Neuronal stem cell (in vitro differentiated cells): ENCODE results near the gene FAM107B.

Experiments used
- DNase-seq: peaks from one replicate; pipeline ENCODE4 v3.0.0-alpha.2; 2013; ENCODE audit warnings: low spot score
- H2AFZ ChIP-seq: one replicate; pipeline ENCODE4 v1.6.1; 2013; ENCODE audit warnings: mild to moderate bottlenecking, low read length, inconsistent platforms
- H2AK5ac ChIP-seq: 2 replicates; pipeline ENCODE4 v1.6.1; 2013; ENCODE audit warnings: low read depth, mild to moderate bottlenecking, inconsistent platforms, low read length, moderate library complexity, mixed read lengths
- H2BK120ac ChIP-seq: 2 replicates; pipeline ENCODE4 v1.6.1; 2013; ENCODE audit warnings: low read depth, mild to moderate bottlenecking, inconsistent platforms, low read length, moderate library complexity, mixed read lengths
- H2BK12ac ChIP-seq: one replicate; pipeline ENCODE4 v1.6.1; 2013; ENCODE audit warnings: low read length, inconsistent platforms
- H2BK15ac ChIP-seq: 2 replicates; pipeline ENCODE4 v1.6.1; 2013; ENCODE audit warnings: mild to moderate bottlenecking, low read length, inconsistent platforms, mixed read lengths
- H2BK5ac ChIP-seq: one replicate; pipeline ENCODE4 v1.6.1; 2013; ENCODE audit warnings: inconsistent platforms, mild to moderate bottlenecking, low read length, moderate library complexity
- H3K14ac ChIP-seq: one replicate; pipeline ENCODE4 v1.6.1; 2013; ENCODE audit warnings: low read length, inconsistent platforms
- H3K18ac ChIP-seq: 2 replicates; pipeline ENCODE4 v1.6.1; 2013; ENCODE audit warnings: low read length, inconsistent platforms
- H3K23ac ChIP-seq: 2 replicates; pipeline ENCODE4 v1.6.1; 2013; ENCODE audit warnings: low read depth, mild to moderate bottlenecking, mixed read lengths, low read length, inconsistent platforms; ENCODE audit not compliant: poor library complexity
- H3K27ac ChIP-seq: replicated peaks from 3 replicates; pipeline ENCODE4 v1.5.1; 2013; ENCODE audit warnings: low read length, inconsistent platforms
- H3K27me3 ChIP-seq, 3 experiments: 2 replicates each; pipeline ENCODE4 v1.6.1; 2013; ENCODE audit warnings: low read length in 3 of 3, mild to moderate bottlenecking in 2 of 3, inconsistent platforms in 1 of 3, low read depth in 1 of 3, mixed read lengths in 1 of 3, moderate library complexity in 1 of 3; ENCODE audit not compliant: control insufficient read depth in 3 of 3, insufficient read depth in 3 of 3
- H3K36me3 ChIP-seq, 2 donors: replicated peaks in 1 of 2; 2 replicates each; pipeline ENCODE4 v1.6.1; 2013; ENCODE audit warnings: low read length in 2 of 2; ENCODE audit not compliant: control insufficient read depth in 2 of 2, insufficient read depth in 2 of 2
- H3K4ac ChIP-seq: 2 replicates; pipeline ENCODE4 v1.6.1; 2013; ENCODE audit warnings: inconsistent platforms, mild to moderate bottlenecking, low read length, moderate library complexity
- H3K4me1 ChIP-seq, 2 donors: 1 replicate in 1 of 2; 2 replicates in 1 of 2; pipeline ENCODE4 v1.6.1; 2013; ENCODE audit warnings: low read length in 2 of 2, low read depth in 1 of 2; ENCODE audit not compliant: control insufficient read depth in 2 of 2, insufficient read depth in 1 of 2
- H3K4me2 ChIP-seq: one replicate; pipeline ENCODE4 v1.6.1; 2013; ENCODE audit warnings: mild to moderate bottlenecking, low read length, inconsistent platforms; ENCODE audit not compliant: insufficient read depth, poor library complexity, severe bottlenecking
- H3K4me3 ChIP-seq, 2 donors: 2 replicates each; pipeline ENCODE4 v1.5.1; 2013; ENCODE audit warnings: low read length in 2 of 2, mild to moderate bottlenecking in 2 of 2, inconsistent platforms in 1 of 2, moderate library complexity in 1 of 2
- H3K79me1 ChIP-seq: one replicate; pipeline ENCODE4 v1.6.1; 2013; ENCODE audit warnings: low read depth, mild to moderate bottlenecking, inconsistent platforms, low read length, moderate library complexity
- H3K9ac ChIP-seq: one replicate; pipeline ENCODE4 v1.6.1; 2013; ENCODE audit warnings: mild to moderate bottlenecking, low read depth, low read length, inconsistent platforms; ENCODE audit not compliant: poor library complexity
- H3K9me3 ChIP-seq, 2 donors: replicated peaks in 1 of 2; 2 replicates each; pipeline versions ENCODE3 to v1.6.1; 2013; ENCODE audit warnings: low read length in 2 of 2, mild to moderate bottlenecking in 2 of 2, inconsistent platforms in 1 of 2, low read depth in 1 of 2, mixed read lengths in 1 of 2, moderate library complexity in 1 of 2; ENCODE audit not compliant: control insufficient read depth in 2 of 2, insufficient read depth in 1 of 2
- H4K8ac ChIP-seq: one replicate; pipeline ENCODE4 v1.6.1; 2013; ENCODE audit warnings: low read depth, mild to moderate bottlenecking, inconsistent platforms, low read length, moderate library complexity
- H4K91ac ChIP-seq: one replicate; pipeline ENCODE4 v1.6.1; 2013; ENCODE audit warnings: low read length, low read depth, mild to moderate bottlenecking, inconsistent platforms; ENCODE audit not compliant: poor library complexity
- WGBS, 2 donors: extraction: QIAGEN DNeasy Blood & Tissue Kit; methylation state at CpG; one replicate each; pipeline ENCODE4 v1.1.7; 2013; ENCODE audit warnings: missing lambda C conversion rate in 2 of 2, mixed read lengths in 1 of 2; ENCODE audit not compliant: insufficient read length in 2 of 2, insufficient replicate concordance in 1 of 2; ENCODE audit errors: extremely low coverage in 2 of 2; 5-methylcytosine and 5-hydroxymethylcytosine counted together

The FAM107B gene

GRCh38 chr10:14751921-14752320 lies 22.8 kb downstream of the FAM107B start:
- Histone ChIP-seq H3K79me1 (no peaks in the 10 kb centered on the region), H3K9me3 (no peaks in the 10 kb centered on the region), H4K91ac (no peak overlapping the region), H3K4me2 (no peak overlapping the region), H3K27me3 (no peaks in the 10 kb centered on the region), H3K23ac (no peak overlapping the region), H3K36me3 (no peaks in the 10 kb centered on the region), H3K9ac (no peak overlapping the region), H3K14ac (no peak overlapping the region), H3K4ac (no peak overlapping the region), H3K4me3 (no peak overlapping the region), H2AFZ (no peak overlapping the region), H2BK5ac (no peak overlapping the region), H3K18ac (no peak overlapping the region), H2AK5ac (no peak overlapping the region), H2BK15ac (no peak overlapping the region), H2BK12ac (no peak overlapping the region), H4K8ac (no peak overlapping the region), H3K27ac (no peak overlapping the region), H3K4me1 (no peaks in the 10 kb centered on the region), H2BK120ac (no peak overlapping the region)
- no peak for DNase-seq
- no CpG with 5 or more reads among the region's 1 CpG for WGBS, 2 donors

- H3K9me3 ChIP-seq: no peaks in the 10 kb centered on the region
- H3K27me3 ChIP-seq: no peaks in the 10 kb centered on the region
- no peak overlapping the region for H2BK5ac ChIP-seq
- H3K9ac ChIP-seq: no peak overlapping the region
- no peaks in the 10 kb centered on the region for H3K79me1 ChIP-seq
- H2AFZ ChIP-seq: no peak overlapping the region
- H4K8ac ChIP-seq: no peak overlapping the region
- WGBS, 2 donors: no CpG with 5 or more reads among the region's 14 CpGs
- H2BK15ac ChIP-seq: no peak overlapping the region
- DNase-seq: no peak
- H2AK5ac ChIP-seq: no peak overlapping the region
- H3K4me2 ChIP-seq: no peak overlapping the region
- no peak overlapping the region for H3K4me3 ChIP-seq
- no peak overlapping the region for H3K23ac ChIP-seq
- H3K27ac ChIP-seq: no peak overlapping the region
- peak overlapping the region; percentile 74 for H3K18ac ChIP-seq
- no peak overlapping the region for H3K14ac ChIP-seq
- no peak overlapping the region for H2BK120ac ChIP-seq
- no peak overlapping the region for H2BK12ac ChIP-seq
- no peak overlapping the region for H4K91ac ChIP-seq
- no peak overlapping the region for H3K4ac ChIP-seq
- no peaks in the 10 kb centered on the region for H3K36me3 ChIP-seq
- H3K4me1 ChIP-seq: no peaks in the 10 kb centered on the region
Observed at GRCh38 chr10:14751014-14751896, 23.4 kb downstream of the FAM107B start.

GRCh38 chr10:14749070-14749809 lies 25.5 kb downstream of the FAM107B start:
- no CpG with 5 or more reads among the region's 10 CpGs for WGBS, 2 donors
- DNase-seq: no peak
- no peak overlapping the region for H3K4me3 ChIP-seq
- H3K14ac ChIP-seq: no peak overlapping the region
- H3K23ac ChIP-seq: no peak overlapping the region
- H3K27me3 ChIP-seq: no peaks in the 10 kb centered on the region
- H4K8ac ChIP-seq: no peak overlapping the region
- H3K18ac ChIP-seq: no peak overlapping the region
- H2BK120ac ChIP-seq: no peak overlapping the region
- H3K4me2 ChIP-seq: no peak overlapping the region
- H3K27ac ChIP-seq: no peak overlapping the region
- no peaks in the 10 kb centered on the region for H3K9me3 ChIP-seq
- no peak overlapping the region for H3K4ac ChIP-seq
- H3K79me1 ChIP-seq: no peaks in the 10 kb centered on the region
- H3K4me1 ChIP-seq: no peaks in the 10 kb centered on the region
- H2AFZ ChIP-seq: peak overlapping the region; percentile 68
- no peak overlapping the region for H4K91ac ChIP-seq
- no peak overlapping the region for H2BK5ac ChIP-seq
- H2BK12ac ChIP-seq: no peak overlapping the region
- H2AK5ac ChIP-seq: no peak overlapping the region
- H3K9ac ChIP-seq: no peak overlapping the region
- H2BK15ac ChIP-seq: no peak overlapping the region
- H3K36me3 ChIP-seq: no peaks in the 10 kb centered on the region

GRCh38 chr10:14748441-14748840 lies 26.3 kb downstream of the FAM107B start:
- Histone ChIP-seq H3K18ac (no peak overlapping the region), H2BK5ac (no peak overlapping the region), H3K79me1 (no peaks in the 10 kb centered on the region), H3K27ac (no peak overlapping the region), H2BK120ac (no peak overlapping the region), H3K14ac (no peak overlapping the region), H2AFZ (peak overlapping the region; percentile 68), H3K4me1 (no peaks in the 10 kb centered on the region), H3K4me2 (no peak overlapping the region), H4K91ac (no peak overlapping the region), H3K27me3 (no peaks in the 10 kb centered on the region), H2BK15ac (no peak overlapping the region), H3K23ac (no peak overlapping the region), H3K9me3 (no peaks in the 10 kb centered on the region), H3K9ac (no peak overlapping the region), H2BK12ac (no peak overlapping the region), H3K36me3 (no peaks in the 10 kb centered on the region), H3K4me3 (no peak overlapping the region), H4K8ac (no peak overlapping the region), H2AK5ac (no peak overlapping the region), H3K4ac (no peak overlapping the region)
- WGBS, 2 donors: no CpG with 5 or more reads among the region's 3 CpGs
- DNase-seq: no peak
